GM19023 (cell line): ENCODE results near the gene FBXW9.
A peak's percentile ranks its signal among the peaks of the same experiment; 100 is the strongest.
"Not testable (repeated sequence)": the region's sequence is repeated elsewhere in the genome, so short reads cannot be mapped to it uniquely, and the experiment has no call there.

ENCODE experiments used
- ATAC-seq: cut with Tn5 transposase; IDR thresholded peaks from one replicate; pipeline ENCODE4 v1.9.1; 2021; ENCODE audit warnings: mild to moderate bottlenecking, moderate library complexity; ENCODE audit not compliant: unreplicated experiment

Gene FBXW9

GRCh38 chr19:12681074-12681987 is 15.1 kb downstream of the FBXW9 start, which contains the start of gene DHPS:
Gene DHPS (minus strand): TSS chr19:12681880. CDS start chr19:12681766, 114 bp downstream.
- peak; percentile 63 for ATAC-seq

- no peak for ATAC-seq
These were observed 16.4 kb downstream of the FBXW9 start for GRCh38 chr19:12680034-12680433.

- not testable (repeated sequence) for ATAC-seq
These were observed 18.4 kb downstream of the FBXW9 start for GRCh38 chr19:12678039-12678438.

- ATAC-seq = no peak
These were observed 19.5 kb downstream of the FBXW9 start for GRCh38 chr19:12676928-12677327.

- no peak for ATAC-seq
These were observed 20.0 kb downstream of the FBXW9 start for GRCh38 chr19:12676384-12676792.

- no peak for ATAC-seq
These were observed 20.5 kb downstream of the FBXW9 start for GRCh38 chr19:12675940-12676339.

- ATAC-seq = no peak
These were observed 21.0 kb downstream of the FBXW9 start for GRCh38 chr19:12675399-12675798.

GRCh38 chr19:12672744-12673143 is 23.7 kb downstream of the FBXW9 start:
- no peak for ATAC-seq

GRCh38 chr19:12670159-12670928 is 26.1 kb downstream of the FBXW9 start:
- ATAC-seq = no peak

GRCh38 chr19:12669270-12670158 is 26.9 kb downstream of the FBXW9 start:
- no peak for ATAC-seq

- no peak for ATAC-seq
These were observed 27.5 kb downstream of the FBXW9 start for GRCh38 chr19:12668932-12669269.

- ATAC-seq = no peak
These were observed 28.1 kb downstream of the FBXW9 start for GRCh38 chr19:12668346-12668745.

GRCh38 chr19:12667731-12668302 is 28.6 kb downstream of the FBXW9 start:
- ATAC-seq = no peak

GRCh38 chr19:12666265-12667048 is 30.0 kb downstream of the FBXW9 start, which contains the start of the genes MAN2B1 and WDR83:
Gene MAN2B1 (minus strand): TSS chr19:12666742. CDS start chr19:12666701, 41 bp downstream.
Gene WDR83 (plus strand): TSS chr19:12666807. CDS start chr19:12669791, 2,984 bp downstream.
- ATAC-seq = peak; percentile 63

GRCh38 chr19:12665671-12666264 is 30.7 kb downstream of the FBXW9 start:
- no peak for ATAC-seq

- no peak for ATAC-seq
These were observed 31.2 kb downstream of the FBXW9 start for GRCh38 chr19:12665281-12665573.

- no peak for ATAC-seq
These were observed 31.8 kb downstream of the FBXW9 start for GRCh38 chr19:12664406-12665280.

- no peak for ATAC-seq
These were observed 35.5 kb downstream of the FBXW9 start for GRCh38 chr19:12660980-12661379.
